Keratinocyte (primary cell): ENCODE measurements around the gene FAR1. TPM values are rescaled to one million over a fixed set of nuclear protein-coding genes. Genes with fewer than 3 reads are reported as not detected.

Experiments used
- DNase-seq: peaks from one replicate; pipeline ENCODE4 v3.0.0-alpha.2; 2011; ENCODE audit warnings: low read depth, missing footprints, low spot score
- FAIRE-seq: peaks from 2 replicates; lab custom pipeline; 2011; peaks lifted over from hg19 to GRCh38; lab: Jason Lieb, UNC
- H2AFZ ChIP-seq: 2 replicates; pipeline ENCODE4 v1.6.0; 2012; ENCODE audit warnings: low read length, control low read depth, inconsistent platforms; ENCODE audit not compliant: control insufficient read depth
- H3K27ac ChIP-seq: 2 replicates; pipeline ENCODE4 v1.5.1; 2011; ENCODE audit warnings: low read length; ENCODE audit not compliant: control insufficient read depth, insufficient read depth
- H3K27me3 ChIP-seq: 3 replicates; pipeline ENCODE4 v1.6.0; 2011; ENCODE audit warnings: low read length; ENCODE audit not compliant: control insufficient read depth, insufficient read depth; ENCODE audit errors: extremely low read depth
- H3K36me3 ChIP-seq, 2 experiments: 2 replicates in 1 of 2; 3 replicates in 1 of 2; pipeline ENCODE4 v1.5.1; 2011; ENCODE audit warnings: low read length in 2 of 2, mild to moderate bottlenecking in 1 of 2; ENCODE audit not compliant: control insufficient read depth in 2 of 2, insufficient read depth in 2 of 2; ENCODE audit errors: extremely low read depth in 1 of 2
- H3K4me1 ChIP-seq: 3 replicates; pipeline ENCODE4 v1.5.1; 2011; ENCODE audit warnings: low read length; ENCODE audit not compliant: control insufficient read depth, insufficient read depth; ENCODE audit errors: extremely low read depth
- H3K4me2 ChIP-seq: 3 replicates; pipeline ENCODE4 v1.6.0; 2011; ENCODE audit warnings: low read depth, low read length; ENCODE audit not compliant: control insufficient read depth, insufficient read depth; ENCODE audit errors: extremely low read depth
- H3K4me3 ChIP-seq, 3 experiments: fragments of 200-600 bp in 1 of 3; sonication (generic) in 1 of 3; 2 replicates in 2 of 3; 3 replicates in 1 of 3; pipeline ENCODE4 v1.5.1; 2011 to 2016; ENCODE audit warnings: low read length in 3 of 3, mild to moderate bottlenecking in 3 of 3, control low read depth in 2 of 3, inconsistent platforms in 1 of 3, low read depth in 1 of 3, mixed read lengths in 1 of 3, mixed run types in 1 of 3, moderate library complexity in 1 of 3; ENCODE audit not compliant: control insufficient read depth in 2 of 3, insufficient read depth in 2 of 3; ENCODE audit errors: extremely low read depth in 1 of 3
- H3K79me2 ChIP-seq: 2 replicates; pipeline ENCODE4 v1.6.0; 2012; ENCODE audit warnings: low read length; ENCODE audit not compliant: control insufficient read depth, insufficient read depth
- H3K9ac ChIP-seq: 3 replicates; pipeline ENCODE4 v1.6.0; 2011; ENCODE audit warnings: low read length; ENCODE audit not compliant: control insufficient read depth, insufficient read depth; ENCODE audit errors: extremely low read depth
- H3K9me1 ChIP-seq: 3 replicates; pipeline ENCODE4 v1.6.0; 2011; ENCODE audit warnings: low read length; ENCODE audit not compliant: control insufficient read depth, insufficient read depth; ENCODE audit errors: extremely low read depth
- H3K9me3 ChIP-seq: 2 replicates; pipeline ENCODE4 v1.5.1; 2012; ENCODE audit warnings: low read depth, low read length; ENCODE audit not compliant: control insufficient read depth
- H4K20me1 ChIP-seq: 3 replicates; pipeline ENCODE4 v1.6.0; 2011; ENCODE audit warnings: low read length; ENCODE audit not compliant: control insufficient read depth, insufficient read depth; ENCODE audit errors: extremely low read depth
- CTCF ChIP-seq, 3 experiments: IDR thresholded peaks in 1 of 3; conservative IDR thresholded peaks in 1 of 3; optimal IDR thresholded peaks in 1 of 3; 2 replicates in 2 of 3; 3 replicates in 1 of 3; pipeline versions ENCODE3 to v1.5.1; 2011; ENCODE audit warnings: low read length in 3 of 3, mild to moderate bottlenecking in 3 of 3, moderate library complexity in 2 of 3, control low read depth in 1 of 3, inconsistent platforms in 1 of 3; ENCODE audit not compliant: insufficient read depth in 2 of 3; ENCODE audit errors: extremely low read depth in 1 of 3
- EZH2 ChIP-seq: IDR thresholded peaks from one replicate; pipeline ENCODE4 v1.6.1; 2012; ENCODE audit warnings: inconsistent platforms, mild to moderate bottlenecking, low read length, moderate library complexity
- dilution Hi-C: fragments of 300-500 bp; cut with MboI; formaldehyde crosslinking; loops from one replicate; pipeline ENCODE4 v1.7.0; 2020; ENCODE audit warnings: low sequenced_read_pairs; ENCODE audit not compliant: extremely low pct_ligation_motif_present
- polyA plus RNA-seq, 5 experiments: library from polyadenylated mRNA; depleted of rRNA in 3 of 5; stranded (reverse) in 3 of 5; stranded (forward) in 1 of 5; unstranded in 1 of 5; fragments of >200 nt; gene quantifications; 1 replicate in 1 of 5; 2 replicates in 3 of 5; 3 replicates in 1 of 5; pipeline versions ENCODE4 v1.2.1 to v1.2.3, GENCODE V29; 2011 to 2012; ENCODE audit warnings: missing spikeins in 2 of 5, low read depth in 1 of 5, low replicate concordance in 1 of 5

FAR1 gene
- polyA plus RNA-seq, 1 donor (not counting 4 experiments of a cell fraction or from before 2014, with no cell fraction given) = 140 TPM

DNA sequence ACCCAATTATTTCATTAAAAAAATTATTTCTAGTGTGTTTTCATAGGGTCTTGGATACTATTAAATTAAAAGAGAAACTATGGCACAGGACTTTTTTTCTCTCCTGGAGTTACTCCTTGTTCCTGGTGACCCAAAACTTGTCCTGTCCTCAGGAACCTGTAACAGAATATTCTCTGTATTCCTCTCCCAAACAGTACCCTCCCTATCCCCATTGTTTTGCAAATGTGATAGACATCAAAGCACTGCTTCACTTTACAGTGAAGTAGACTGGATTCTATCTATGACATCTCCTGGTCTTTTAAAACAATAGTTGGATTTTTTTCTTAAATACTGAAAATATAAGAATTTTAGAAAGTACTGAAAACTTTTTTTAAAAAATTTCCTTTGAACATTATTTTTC, 37.2 kb downstream of the FAR1 start:
- no peak overlapping the region for H2AFZ ChIP-seq
- H3K27me3 ChIP-seq = no peaks in the 10 kb centered on the region
- no peak overlapping the region for H3K27ac ChIP-seq
- no peaks in the 10 kb centered on the region for H3K9me3 ChIP-seq
- no peak overlapping the region for H3K4me3 ChIP-seq
- no peak overlapping the region for H3K9ac ChIP-seq
- H4K20me1 ChIP-seq = no peaks in the 10 kb centered on the region
- DNase-seq (no peak), FAIRE-seq (no peak)
- dilution Hi-C loops = no loop called here
- H3K36me3 ChIP-seq = peaks cover 5 to 10% of the 10 kb centered on the region in 2 experiments
- H3K4me2 ChIP-seq = no peak overlapping the region
- H3K4me1 ChIP-seq = no peaks in the 10 kb centered on the region
- no peaks in the 10 kb centered on the region for H3K9me1 ChIP-seq
- TF ChIP-seq CTCF (optimal IDR thresholded peaks at IDR 0.05 in 1 of 3, IDR thresholded peaks at IDR 0.05 in 1 of 3, conservative IDR thresholded peaks at IDR 0.05 in 1 of 3; ENCODE audit: extremely low read depth in 1 of 3, insufficient read depth in 2 of 3, low read length in 3 of 3) (no peak), EZH2 (no peak)
- no peaks in the 10 kb centered on the region for H3K79me2 ChIP-seq

GRCh38 chr11:13713982-13714381, 45.5 kb downstream of the FAR1 start:
- H3K4me2 ChIP-seq = no peak overlapping the region
- H3K79me2 ChIP-seq = no peaks in the 10 kb centered on the region
- H4K20me1 ChIP-seq = no peaks in the 10 kb centered on the region
- H3K27ac ChIP-seq = no peak overlapping the region
- no peaks in the 10 kb centered on the region for H3K4me1 ChIP-seq
- no peak for DNase-seq
- H2AFZ ChIP-seq = no peak overlapping the region
- H3K4me3 ChIP-seq = no peak overlapping the region
- TF ChIP-seq EZH2 (no peak), CTCF (optimal IDR thresholded peaks at IDR 0.05 in 1 of 3, IDR thresholded peaks at IDR 0.05 in 1 of 3, conservative IDR thresholded peaks at IDR 0.05 in 1 of 3; ENCODE audit: extremely low read depth in 1 of 3, insufficient read depth in 2 of 3, low read length in 3 of 3) (no peak)
- no peak overlapping the region for H3K9ac ChIP-seq
- H3K9me3 ChIP-seq = no peaks in the 10 kb centered on the region
- no peaks in the 10 kb centered on the region for H3K9me1 ChIP-seq
- peaks cover 11 to 21% of the 10 kb centered on the region in 2 experiments for H3K36me3 ChIP-seq
- no peak for FAIRE-seq
- dilution Hi-C loops = no loop called here
- no peaks in the 10 kb centered on the region for H3K27me3 ChIP-seq
